ENCODE measurements around the gene ANXA4.

DNA sequence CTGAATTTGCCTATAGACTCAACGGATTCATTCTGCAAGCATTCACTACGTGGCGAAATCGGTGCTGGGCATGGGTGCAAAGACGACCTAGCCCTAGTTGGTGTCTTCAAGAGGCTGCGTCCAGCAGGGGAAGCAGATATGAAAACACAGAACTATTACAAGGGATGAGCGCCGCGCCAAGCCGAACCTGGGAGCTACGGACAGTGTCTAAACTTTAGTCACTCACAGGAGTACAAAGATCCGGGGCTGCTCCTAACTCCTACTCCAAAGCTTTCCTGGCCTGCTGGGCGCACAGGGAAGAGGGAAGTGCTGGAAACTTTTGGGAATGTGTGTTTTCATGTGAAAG lies 732 bp upstream of the ANXA4 start:
- no peak for TF ChIP-seq POLR2A (IDR thresholded peaks at IDR 0.05)
- TF ChIP-seq, protein P1, sequence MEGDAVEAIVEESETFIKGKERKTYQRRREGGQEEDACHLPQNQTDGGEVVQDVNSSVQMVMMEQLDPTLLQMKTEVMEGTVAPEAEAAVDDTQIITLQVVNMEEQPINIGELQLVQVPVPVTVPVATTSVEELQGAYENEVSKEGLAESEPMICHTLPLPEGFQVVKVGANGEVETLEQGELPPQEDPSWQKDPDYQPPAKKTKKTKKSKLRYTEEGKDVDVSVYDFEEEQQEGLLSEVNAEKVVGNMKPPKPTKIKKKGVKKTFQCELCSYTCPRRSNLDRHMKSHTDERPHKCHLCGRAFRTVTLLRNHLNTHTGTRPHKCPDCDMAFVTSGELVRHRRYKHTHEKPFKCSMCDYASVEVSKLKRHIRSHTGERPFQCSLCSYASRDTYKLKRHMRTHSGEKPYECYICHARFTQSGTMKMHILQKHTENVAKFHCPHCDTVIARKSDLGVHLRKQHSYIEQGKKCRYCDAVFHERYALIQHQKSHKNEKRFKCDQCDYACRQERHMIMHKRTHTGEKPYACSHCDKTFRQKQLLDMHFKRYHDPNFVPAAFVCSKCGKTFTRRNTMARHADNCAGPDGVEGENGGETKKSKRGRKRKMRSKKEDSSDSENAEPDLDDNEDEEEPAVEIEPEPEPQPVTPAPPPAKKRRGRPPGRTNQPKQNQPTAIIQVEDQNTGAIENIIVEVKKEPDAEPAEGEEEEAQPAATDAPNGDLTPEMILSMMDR (IDR thresholded peaks at IDR 0.05) = peak in 1 of 7 experiments; percentile 15
